Neuron (in vitro differentiated cells): Measurements from ENCODE around the gene PRKCE.

Experiments
- H2AFZ ChIP-seq: one replicate; pipeline ENCODE4 v1.6.1; 2013; ENCODE audit warnings: low read depth, mild to moderate bottlenecking, inconsistent platforms, low read length, moderate library complexity
- H3K27me3 ChIP-seq: one replicate; pipeline ENCODE4 v1.6.1; 2013; ENCODE audit warnings: low read length; ENCODE audit not compliant: insufficient read depth
- H3K36me3 ChIP-seq: one replicate; pipeline ENCODE4 v1.6.1; 2013; ENCODE audit warnings: low read length; ENCODE audit not compliant: insufficient read depth
- H3K4me1 ChIP-seq: one replicate; pipeline ENCODE4 v1.6.1; 2013; ENCODE audit warnings: low read length; ENCODE audit not compliant: insufficient read depth
- H3K4me3 ChIP-seq: 2 replicates; pipeline ENCODE4 v1.5.1; 2013; ENCODE audit warnings: mild to moderate bottlenecking, low read length, moderate library complexity
- H3K9me3 ChIP-seq: one replicate; pipeline ENCODE4 v1.6.1; 2013; ENCODE audit warnings: low read length

The PRKCE gene

DNA sequence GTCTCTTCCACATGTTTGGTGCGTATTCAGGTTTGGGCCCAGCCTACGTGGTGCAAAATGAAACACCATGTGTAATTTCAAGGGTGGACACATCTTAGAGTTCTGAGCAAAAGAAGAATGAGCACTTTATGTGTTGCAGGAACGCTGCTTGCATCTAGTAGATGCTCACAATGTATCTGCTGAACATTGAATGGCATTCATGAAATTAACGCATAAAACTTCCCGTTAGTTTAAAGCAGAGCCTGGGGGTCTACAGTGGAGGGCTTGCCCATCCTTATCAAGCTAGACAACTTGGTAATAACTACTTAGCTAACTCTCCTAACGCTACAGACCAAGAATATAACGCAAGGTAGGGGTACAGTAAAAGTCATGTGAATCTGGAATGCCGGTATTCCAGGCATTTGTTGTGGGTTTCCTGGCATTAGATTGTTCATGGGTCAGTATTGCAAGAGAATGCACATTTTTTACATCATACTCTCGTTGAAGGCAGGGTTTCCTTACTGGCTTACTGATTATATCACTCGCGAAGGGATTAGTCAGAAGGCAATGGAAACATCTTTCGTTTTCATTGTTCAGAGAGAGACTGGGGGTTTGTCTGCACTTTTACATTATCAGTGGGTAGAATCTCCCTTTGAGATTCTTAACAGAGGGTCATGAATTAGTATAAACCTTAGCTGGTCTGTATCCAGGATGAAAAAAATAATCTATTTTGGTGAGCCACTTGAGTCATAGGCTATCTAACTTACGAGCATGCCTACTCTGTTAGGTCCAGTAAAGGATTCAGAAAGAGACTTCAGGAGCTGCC is 416.2 kb downstream of the PRKCE start:
- Histone ChIP-seq H3K9me3 (no peaks in the 10 kb centered on the region), H3K4me1 (no peaks in the 10 kb centered on the region), H2AFZ (no peak overlapping the region), H3K27me3 (no peaks in the 10 kb centered on the region), H3K36me3 (no peaks in the 10 kb centered on the region), H3K4me3 (no peak overlapping the region)

- H3K27me3 ChIP-seq, result no peaks in the 10 kb centered on the region
- no peaks in the 10 kb centered on the region for H3K4me1 ChIP-seq
- H3K4me3 ChIP-seq, result no peak overlapping the region
- no peak overlapping the region for H2AFZ ChIP-seq
- H3K36me3 ChIP-seq, result no peaks in the 10 kb centered on the region
- H3K9me3 ChIP-seq, result no peaks in the 10 kb centered on the region
Measured at GRCh38 chr2:46068636-46069035, 417.2 kb downstream of the PRKCE start.

DNA sequence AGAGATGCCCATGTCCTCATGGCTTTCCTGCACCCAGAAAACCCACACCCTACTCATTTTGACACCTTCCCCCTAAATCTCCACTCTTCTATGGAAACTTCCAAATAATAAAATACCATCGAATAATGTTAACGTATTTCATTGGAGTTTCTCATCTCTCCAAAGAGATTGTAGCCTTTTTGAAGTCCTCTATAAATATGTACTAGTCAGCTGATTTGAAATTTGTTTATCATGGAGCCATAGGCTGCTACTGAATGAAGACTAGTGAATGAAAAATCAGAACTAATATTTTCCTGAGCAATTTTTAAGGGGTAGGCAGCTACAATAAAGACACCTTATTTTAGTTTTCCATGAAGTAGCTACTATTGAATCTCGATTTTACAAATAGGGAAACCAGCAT is 419.6 kb downstream of the PRKCE start:
- H3K9me3 ChIP-seq, result no peaks in the 10 kb centered on the region
- H3K36me3 ChIP-seq, result no peaks in the 10 kb centered on the region
- H3K4me1 ChIP-seq, result no peaks in the 10 kb centered on the region
- no peaks in the 10 kb centered on the region for H3K27me3 ChIP-seq
- H2AFZ ChIP-seq, result no peak overlapping the region
- H3K4me3 ChIP-seq, result no peak overlapping the region

DNA sequence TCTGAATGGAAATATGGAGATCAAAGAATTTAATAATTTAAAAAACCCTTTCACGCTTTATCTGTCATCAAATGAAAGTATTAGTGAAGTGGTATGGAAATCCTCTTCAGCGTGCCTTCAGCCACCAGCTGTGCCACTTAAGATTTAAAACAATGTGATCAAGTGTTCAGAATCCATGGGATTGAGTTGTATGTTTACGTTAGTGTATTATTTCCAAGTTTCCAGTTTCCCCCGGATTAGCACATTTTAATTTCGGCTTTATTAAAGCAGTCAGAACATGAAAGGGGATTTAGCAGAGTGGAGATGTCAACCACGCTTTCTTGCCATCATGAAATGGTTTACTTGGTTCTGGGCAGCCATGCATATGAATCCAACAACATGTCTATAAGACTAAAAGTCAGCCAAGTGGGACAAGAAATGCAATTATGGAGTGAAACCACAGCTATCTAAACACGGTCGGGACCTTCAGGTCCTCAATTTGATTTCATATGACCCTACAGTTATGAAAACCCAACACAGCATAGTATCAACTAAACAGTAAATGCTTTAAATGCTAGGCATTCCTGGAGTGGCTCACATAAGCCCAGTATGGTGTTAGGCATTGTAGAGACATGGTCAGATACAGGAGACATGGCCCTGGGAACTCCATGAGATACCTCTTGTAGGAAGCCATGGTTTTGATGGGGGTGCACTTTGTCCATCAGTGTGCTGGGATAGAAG is 420.8 kb downstream of the PRKCE start:
- H3K9me3 ChIP-seq, result no peaks in the 10 kb centered on the region

DNA sequence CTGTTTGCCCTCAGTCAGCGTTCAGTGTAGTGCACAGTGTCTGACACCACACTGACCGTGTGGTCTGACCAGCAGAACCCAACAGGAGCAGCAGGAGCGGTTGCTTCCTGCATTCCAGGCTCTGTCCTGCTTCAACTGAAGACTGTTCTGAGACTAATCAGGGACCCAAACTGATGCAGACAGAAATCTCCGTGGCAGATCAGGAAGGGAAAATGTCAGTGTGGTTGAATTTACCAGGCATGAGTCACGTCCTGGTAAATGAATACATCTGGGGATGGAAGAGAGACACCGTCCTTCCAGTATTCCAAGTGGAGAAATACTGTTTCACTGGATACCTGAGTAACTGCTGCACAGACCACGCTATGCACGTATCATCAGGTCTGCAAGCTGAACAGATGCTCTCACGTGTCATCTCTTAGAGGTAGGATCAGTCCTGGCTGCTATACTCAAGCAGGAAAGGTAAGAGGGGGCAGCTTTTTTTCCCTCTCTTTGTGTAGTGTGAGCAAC is 422.1 kb downstream of the PRKCE start:
- Histone ChIP-seq H3K4me3 (no peak overlapping the region), H2AFZ (no peak overlapping the region), H3K4me1 (no peaks in the 10 kb centered on the region), H3K36me3 (no peaks in the 10 kb centered on the region), H3K9me3 (no peaks in the 10 kb centered on the region), H3K27me3 (no peaks in the 10 kb centered on the region)

More for the DNA sequence above, 420.8 kb downstream of the PRKCE start:
- H3K4me1 ChIP-seq, result no peaks in the 10 kb centered on the region
- no peak overlapping the region for H2AFZ ChIP-seq
- H3K36me3 ChIP-seq, result no peaks in the 10 kb centered on the region
- H3K27me3 ChIP-seq, result no peaks in the 10 kb centered on the region
- no peak overlapping the region for H3K4me3 ChIP-seq

DNA sequence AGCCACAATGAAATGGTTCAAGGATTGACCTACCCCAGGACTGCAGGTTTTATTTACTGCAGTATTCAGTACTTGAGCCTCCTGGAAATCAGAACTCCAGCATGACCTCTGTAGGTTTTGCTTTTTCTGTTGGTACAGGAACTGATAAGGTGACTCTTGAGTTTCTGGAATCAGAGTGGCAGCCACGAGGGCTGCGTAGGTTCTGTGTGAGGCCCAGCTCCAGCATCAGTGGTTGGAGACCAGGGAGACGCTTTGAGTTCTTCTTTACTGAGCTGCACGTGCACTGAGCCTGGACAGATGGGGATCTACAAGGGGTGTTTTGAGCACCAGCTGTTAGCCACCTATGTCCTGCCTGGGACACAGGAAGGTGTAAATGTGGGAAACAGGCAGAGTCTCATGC is 423.0 kb downstream of the PRKCE start:
- H3K27me3 ChIP-seq, result no peaks in the 10 kb centered on the region
- no peak overlapping the region for H3K4me3 ChIP-seq
- H3K9me3 ChIP-seq, result no peaks in the 10 kb centered on the region
- H3K4me1 ChIP-seq, result no peaks in the 10 kb centered on the region
- H2AFZ ChIP-seq, result no peak overlapping the region
- no peaks in the 10 kb centered on the region for H3K36me3 ChIP-seq

DNA sequence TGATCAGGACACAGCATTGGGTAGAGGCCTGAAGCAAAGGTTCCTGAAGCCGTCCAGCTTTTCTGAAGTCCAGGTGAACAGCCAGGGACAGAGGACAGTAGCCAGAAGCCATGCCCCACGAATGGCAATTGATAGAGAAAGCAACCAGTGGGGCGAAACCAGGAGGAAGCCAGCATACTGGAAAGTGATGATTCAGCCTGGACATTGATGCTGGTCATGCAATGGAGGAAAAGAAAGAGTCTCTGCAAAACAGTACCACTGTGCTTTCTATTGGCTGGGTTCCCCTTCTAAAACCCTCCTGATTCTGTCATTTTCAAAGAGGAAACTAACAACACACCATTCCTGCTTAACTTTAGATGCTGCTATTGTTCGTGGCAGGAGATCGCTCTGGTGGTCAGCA is 424.4 kb downstream of the PRKCE start:
- no peaks in the 10 kb centered on the region for H3K36me3 ChIP-seq
- no peaks in the 10 kb centered on the region for H3K27me3 ChIP-seq
- H3K4me3 ChIP-seq, result no peak overlapping the region
- no peak overlapping the region for H2AFZ ChIP-seq
- no peaks in the 10 kb centered on the region for H3K9me3 ChIP-seq
- H3K4me1 ChIP-seq, result no peaks in the 10 kb centered on the region

DNA sequence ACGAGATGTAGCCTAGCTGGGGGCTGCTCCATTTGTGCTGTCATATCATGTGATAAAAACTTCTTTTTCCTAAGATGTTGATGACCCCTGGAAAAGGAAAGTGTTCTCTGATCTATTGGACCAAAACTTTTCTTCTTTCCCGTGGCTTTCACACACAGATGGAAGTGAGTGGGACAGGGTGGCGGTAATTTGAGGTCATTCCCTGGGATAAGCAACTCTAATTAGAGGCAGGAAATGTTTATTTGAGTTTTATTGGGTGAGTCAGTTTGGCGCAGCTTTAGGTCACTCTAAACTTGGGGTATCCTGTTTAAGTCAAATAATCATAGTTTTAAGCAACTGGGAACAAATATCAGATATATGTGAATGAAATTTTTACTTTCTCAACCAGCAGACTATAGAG is 424.8 kb downstream of the PRKCE start:
- Histone ChIP-seq H3K4me3 (no peak overlapping the region), H3K4me1 (no peaks in the 10 kb centered on the region), H3K9me3 (no peaks in the 10 kb centered on the region), H2AFZ (no peak overlapping the region), H3K27me3 (no peaks in the 10 kb centered on the region), H3K36me3 (no peaks in the 10 kb centered on the region)

GRCh38 chr2:46076875-46077274 is 425.4 kb downstream of the PRKCE start:
- Histone ChIP-seq H3K27me3 (no peaks in the 10 kb centered on the region), H3K36me3 (no peaks in the 10 kb centered on the region)

DNA sequence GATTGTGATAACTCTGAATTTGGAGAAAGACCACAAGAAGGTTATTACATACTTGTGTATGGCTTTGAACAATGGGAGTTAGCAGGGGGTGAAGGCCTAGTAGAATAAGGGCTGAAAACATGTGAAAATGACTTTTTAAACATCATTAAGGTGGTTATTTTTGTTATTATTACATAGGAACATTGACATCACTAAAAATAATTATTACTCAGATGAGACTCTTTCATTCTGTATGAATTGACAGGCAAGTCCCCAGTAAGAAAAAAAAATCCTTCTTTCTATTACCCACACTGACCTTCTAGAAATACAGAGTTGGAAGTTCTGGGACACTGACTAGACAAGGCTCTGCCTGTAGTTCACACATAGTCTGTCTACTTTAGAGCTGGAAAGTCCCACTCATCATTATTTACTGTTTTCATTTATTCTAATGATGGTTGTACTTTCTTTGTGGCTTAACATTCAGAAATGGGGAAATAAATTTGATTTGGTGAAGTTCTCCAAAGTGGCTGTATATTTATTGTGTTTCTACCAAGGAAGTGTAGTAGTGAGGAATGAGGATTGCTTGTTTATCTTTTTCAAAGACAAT is 426.1 kb downstream of the PRKCE start:
- H2AFZ ChIP-seq, result no peak overlapping the region
- H3K36me3 ChIP-seq, result no peaks in the 10 kb centered on the region
- H3K27me3 ChIP-seq, result no peaks in the 10 kb centered on the region
- H3K4me3 ChIP-seq, result no peak overlapping the region
- H3K4me1 ChIP-seq, result no peaks in the 10 kb centered on the region
- no peaks in the 10 kb centered on the region for H3K9me3 ChIP-seq

More at GRCh38 chr2:46076875-46077274, 425.4 kb downstream of the PRKCE start:
- Histone ChIP-seq H2AFZ (no peak overlapping the region), H3K9me3 (no peaks in the 10 kb centered on the region), H3K4me1 (no peaks in the 10 kb centered on the region), H3K4me3 (no peak overlapping the region)

DNA sequence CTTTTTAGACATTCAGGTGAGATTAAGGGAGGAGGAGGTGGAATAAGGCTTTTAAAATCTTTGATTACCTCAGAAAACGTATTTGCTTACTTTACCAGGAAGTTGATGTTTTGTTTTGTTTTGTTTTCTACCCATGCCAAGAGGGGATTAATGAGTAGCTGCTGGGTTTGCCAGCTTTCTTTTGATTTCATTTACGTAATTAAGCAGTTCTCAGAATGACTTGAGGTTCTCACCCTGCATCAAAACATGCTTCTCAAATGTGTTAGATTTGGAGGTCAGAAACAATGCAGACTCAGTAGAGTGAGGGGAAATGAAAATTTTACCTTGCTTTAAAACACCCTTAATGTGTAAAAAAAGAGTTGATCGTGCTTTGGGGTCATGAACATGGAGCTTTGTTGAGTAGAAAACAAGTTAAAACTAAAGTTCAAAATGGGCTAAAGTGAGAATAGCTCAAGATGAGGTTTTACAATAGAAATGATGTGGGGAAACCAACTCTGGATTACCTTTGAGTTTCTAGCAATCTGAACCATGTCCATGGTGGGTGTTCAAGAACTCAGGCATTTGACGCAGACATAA is 428.6 kb downstream of the PRKCE start:
- no peak overlapping the region for H3K4me3 ChIP-seq
- no peaks in the 10 kb centered on the region for H3K36me3 ChIP-seq
- no peaks in the 10 kb centered on the region for H3K27me3 ChIP-seq
- H3K9me3 ChIP-seq, result no peaks in the 10 kb centered on the region
- no peaks in the 10 kb centered on the region for H3K4me1 ChIP-seq
- no peak overlapping the region for H2AFZ ChIP-seq

DNA sequence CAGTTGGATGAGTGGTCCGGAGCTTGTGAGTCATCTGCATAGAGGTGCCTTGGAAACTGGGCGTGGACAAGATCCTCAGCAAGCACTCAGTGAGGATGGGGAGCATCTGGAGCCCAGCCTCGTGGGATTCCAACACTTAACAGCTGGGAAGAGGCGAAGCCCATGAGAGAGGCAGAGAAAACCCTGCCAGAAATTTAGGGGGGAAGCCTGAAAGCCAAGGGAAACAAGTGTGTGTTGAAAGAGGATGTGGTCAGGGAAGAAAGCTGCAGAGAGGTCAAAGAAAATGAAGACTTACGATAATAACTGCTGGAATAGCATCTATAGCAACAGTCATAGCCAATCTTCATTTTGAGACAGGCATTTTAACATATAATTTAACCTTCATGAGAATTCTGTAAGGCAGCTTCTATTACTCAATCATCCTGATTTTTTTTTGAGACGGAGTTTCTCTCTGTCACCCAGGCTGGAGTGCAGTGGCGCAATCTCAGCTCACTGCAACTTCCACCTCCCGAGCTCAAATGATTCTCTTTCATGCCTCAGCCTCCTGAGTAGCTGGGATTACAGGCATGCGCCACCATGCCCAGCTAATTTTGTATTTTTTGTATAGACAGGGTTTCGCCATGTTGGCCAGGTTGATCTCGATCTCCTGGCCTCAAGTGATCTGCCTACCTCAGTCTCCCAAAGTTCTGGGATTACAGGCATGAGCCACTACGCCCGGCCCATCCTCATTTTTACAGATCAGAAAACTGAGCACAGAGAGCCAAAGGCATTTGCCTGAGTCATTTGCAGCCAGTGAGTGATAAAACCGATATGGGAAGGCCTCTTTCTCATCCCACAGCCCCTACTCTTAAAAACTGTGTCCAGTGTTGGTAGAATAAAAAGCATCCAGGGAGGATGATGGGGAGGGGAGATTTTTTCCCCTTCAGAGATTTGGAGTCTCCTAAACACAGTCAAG is 431.3 kb downstream of the PRKCE start:
- H3K36me3 ChIP-seq, result no peaks in the 10 kb centered on the region
- no peaks in the 10 kb centered on the region for H3K9me3 ChIP-seq
- H3K27me3 ChIP-seq, result no peaks in the 10 kb centered on the region
- no peaks in the 10 kb centered on the region for H3K4me1 ChIP-seq
- no peak overlapping the region for H3K4me3 ChIP-seq
- H2AFZ ChIP-seq, result no peak overlapping the region
